H1 (cell line): ENCODE data around the gene EXOSC7. TPM values are rescaled to one million over a fixed set of nuclear protein-coding genes. Genes with fewer than 3 reads are reported as not detected.

Source experiments
- BACH1 ChIP-seq: IDR thresholded peaks from 2 replicates; pipeline ENCODE4 v1.6.1; 2012; ENCODE audit warnings: low read length, improper control_type of control experiment
- BCL11A ChIP-seq, 2 experiments: IDR thresholded peaks; one replicate each; pipeline ENCODE4 v1.6.1; 2011; ENCODE audit warnings: low read depth in 2 of 2, low read length in 2 of 2, mild to moderate bottlenecking in 2 of 2
- RBBP5 ChIP-seq: IDR thresholded peaks from 2 replicates; pipeline ENCODE4 v1.7.1; 2012; ENCODE audit warnings: low read depth, mild to moderate bottlenecking, inconsistent platforms, low read length, moderate library complexity, borderline replicate concordance
- RNF2 ChIP-seq: fragments of 200-900, 300-1000 bp; sonication (generic); IDR thresholded peaks from 2 replicates; pipeline ENCODE4 v1.7.1; 2016; ENCODE audit warnings: borderline replicate concordance, low read depth, mild to moderate bottlenecking, antibody characterized with exemption, low read length; ENCODE audit not compliant: poor library complexity, severe bottlenecking; ENCODE audit errors: missing control alignments
- TBP ChIP-seq: IDR thresholded peaks from 2 replicates; pipeline ENCODE4 v1.6.1; 2011; ENCODE audit warnings: low read depth, low read length, improper control_type of control experiment
- polyA plus RNA-seq, 7 experiments: library from polyadenylated mRNA; depleted of rRNA in 3 of 7; stranded (reverse) in 5 of 7; unstranded in 2 of 7; fragments of >200 nt in 5 of 7; fragments of 200-250 nt in 2 of 7; gene quantifications; 1 replicate in 5 of 7; 2 replicates in 1 of 7; 4 replicates in 1 of 7; pipeline versions ENCODE4 v1.2.1 to v1.2.3, GENCODE V29; 2011 to 2013; ENCODE audit warnings: missing spikeins in 2 of 7, mixed read lengths in 2 of 7
- total RNA-seq: library from RNA; stranded (reverse); fragmentation: NEBNext Ultra II Directional; extraction: Animal tissue kit (Norgen Biotek cat#: 25700); gene quantifications from 2 replicates; pipeline ENCODE4 v1.2.1, GENCODE V29; 2021
- TF ChIP-seq, protein P1 (sequence below): fragments of 300-600 bp; sonication (generic); IDR thresholded peaks from 2 replicates; pipeline ENCODE4 v1.7.1; 2012; ENCODE audit warnings: low read length, moderate library complexity, mild to moderate bottlenecking, inconsistent platforms; ENCODE audit not compliant: insufficient replicate concordance

The EXOSC7 gene
- total and polyA plus RNA-seq, 2 of the 8 experiments (the other 6 are each of a cell fraction or from before 2014, with no cell fraction given) = 92.7 to 94.5 TPM

GRCh38 chr3:44999782-45000181 lies 23.7 kb downstream of the EXOSC7 start (continued):
- TF ChIP-seq, protein P1, sequence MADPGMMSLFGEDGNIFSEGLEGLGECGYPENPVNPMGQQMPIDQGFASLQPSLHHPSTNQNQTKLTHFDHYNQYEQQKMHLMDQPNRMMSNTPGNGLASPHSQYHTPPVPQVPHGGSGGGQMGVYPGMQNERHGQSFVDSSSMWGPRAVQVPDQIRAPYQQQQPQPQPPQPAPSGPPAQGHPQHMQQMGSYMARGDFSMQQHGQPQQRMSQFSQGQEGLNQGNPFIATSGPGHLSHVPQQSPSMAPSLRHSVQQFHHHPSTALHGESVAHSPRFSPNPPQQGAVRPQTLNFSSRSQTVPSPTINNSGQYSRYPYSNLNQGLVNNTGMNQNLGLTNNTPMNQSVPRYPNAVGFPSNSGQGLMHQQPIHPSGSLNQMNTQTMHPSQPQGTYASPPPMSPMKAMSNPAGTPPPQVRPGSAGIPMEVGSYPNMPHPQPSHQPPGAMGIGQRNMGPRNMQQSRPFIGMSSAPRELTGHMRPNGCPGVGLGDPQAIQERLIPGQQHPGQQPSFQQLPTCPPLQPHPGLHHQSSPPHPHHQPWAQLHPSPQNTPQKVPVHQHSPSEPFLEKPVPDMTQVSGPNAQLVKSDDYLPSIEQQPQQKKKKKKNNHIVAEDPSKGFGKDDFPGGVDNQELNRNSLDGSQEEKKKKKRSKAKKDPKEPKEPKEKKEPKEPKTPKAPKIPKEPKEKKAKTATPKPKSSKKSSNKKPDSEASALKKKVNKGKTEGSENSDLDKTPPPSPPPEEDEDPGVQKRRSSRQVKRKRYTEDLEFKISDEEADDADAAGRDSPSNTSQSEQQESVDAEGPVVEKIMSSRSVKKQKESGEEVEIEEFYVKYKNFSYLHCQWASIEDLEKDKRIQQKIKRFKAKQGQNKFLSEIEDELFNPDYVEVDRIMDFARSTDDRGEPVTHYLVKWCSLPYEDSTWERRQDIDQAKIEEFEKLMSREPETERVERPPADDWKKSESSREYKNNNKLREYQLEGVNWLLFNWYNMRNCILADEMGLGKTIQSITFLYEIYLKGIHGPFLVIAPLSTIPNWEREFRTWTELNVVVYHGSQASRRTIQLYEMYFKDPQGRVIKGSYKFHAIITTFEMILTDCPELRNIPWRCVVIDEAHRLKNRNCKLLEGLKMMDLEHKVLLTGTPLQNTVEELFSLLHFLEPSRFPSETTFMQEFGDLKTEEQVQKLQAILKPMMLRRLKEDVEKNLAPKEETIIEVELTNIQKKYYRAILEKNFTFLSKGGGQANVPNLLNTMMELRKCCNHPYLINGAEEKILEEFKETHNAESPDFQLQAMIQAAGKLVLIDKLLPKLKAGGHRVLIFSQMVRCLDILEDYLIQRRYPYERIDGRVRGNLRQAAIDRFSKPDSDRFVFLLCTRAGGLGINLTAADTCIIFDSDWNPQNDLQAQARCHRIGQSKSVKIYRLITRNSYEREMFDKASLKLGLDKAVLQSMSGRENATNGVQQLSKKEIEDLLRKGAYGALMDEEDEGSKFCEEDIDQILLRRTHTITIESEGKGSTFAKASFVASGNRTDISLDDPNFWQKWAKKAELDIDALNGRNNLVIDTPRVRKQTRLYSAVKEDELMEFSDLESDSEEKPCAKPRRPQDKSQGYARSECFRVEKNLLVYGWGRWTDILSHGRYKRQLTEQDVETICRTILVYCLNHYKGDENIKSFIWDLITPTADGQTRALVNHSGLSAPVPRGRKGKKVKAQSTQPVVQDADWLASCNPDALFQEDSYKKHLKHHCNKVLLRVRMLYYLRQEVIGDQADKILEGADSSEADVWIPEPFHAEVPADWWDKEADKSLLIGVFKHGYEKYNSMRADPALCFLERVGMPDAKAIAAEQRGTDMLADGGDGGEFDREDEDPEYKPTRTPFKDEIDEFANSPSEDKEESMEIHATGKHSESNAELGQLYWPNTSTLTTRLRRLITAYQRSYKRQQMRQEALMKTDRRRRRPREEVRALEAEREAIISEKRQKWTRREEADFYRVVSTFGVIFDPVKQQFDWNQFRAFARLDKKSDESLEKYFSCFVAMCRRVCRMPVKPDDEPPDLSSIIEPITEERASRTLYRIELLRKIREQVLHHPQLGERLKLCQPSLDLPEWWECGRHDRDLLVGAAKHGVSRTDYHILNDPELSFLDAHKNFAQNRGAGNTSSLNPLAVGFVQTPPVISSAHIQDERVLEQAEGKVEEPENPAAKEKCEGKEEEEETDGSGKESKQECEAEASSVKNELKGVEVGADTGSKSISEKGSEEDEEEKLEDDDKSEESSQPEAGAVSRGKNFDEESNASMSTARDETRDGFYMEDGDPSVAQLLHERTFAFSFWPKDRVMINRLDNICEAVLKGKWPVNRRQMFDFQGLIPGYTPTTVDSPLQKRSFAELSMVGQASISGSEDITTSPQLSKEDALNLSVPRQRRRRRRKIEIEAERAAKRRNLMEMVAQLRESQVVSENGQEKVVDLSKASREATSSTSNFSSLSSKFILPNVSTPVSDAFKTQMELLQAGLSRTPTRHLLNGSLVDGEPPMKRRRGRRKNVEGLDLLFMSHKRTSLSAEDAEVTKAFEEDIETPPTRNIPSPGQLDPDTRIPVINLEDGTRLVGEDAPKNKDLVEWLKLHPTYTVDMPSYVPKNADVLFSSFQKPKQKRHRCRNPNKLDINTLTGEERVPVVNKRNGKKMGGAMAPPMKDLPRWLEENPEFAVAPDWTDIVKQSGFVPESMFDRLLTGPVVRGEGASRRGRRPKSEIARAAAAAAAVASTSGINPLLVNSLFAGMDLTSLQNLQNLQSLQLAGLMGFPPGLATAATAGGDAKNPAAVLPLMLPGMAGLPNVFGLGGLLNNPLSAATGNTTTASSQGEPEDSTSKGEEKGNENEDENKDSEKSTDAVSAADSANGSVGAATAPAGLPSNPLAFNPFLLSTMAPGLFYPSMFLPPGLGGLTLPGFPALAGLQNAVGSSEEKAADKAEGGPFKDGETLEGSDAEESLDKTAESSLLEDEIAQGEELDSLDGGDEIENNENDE = no peak
- no peak for TF ChIP-seq BACH1
- no peak for TF ChIP-seq RBBP5
- TF ChIP-seq BCL11A (IDR thresholded peaks at IDR 0.05; ENCODE audit: low read depth in 2 of 2, low read length in 2 of 2) = no peak
- TF ChIP-seq RNF2 = no peak
- no peak for TF ChIP-seq TBP
